AG08395 (cell line): ENCODE results near the gene OR10A6.

Experiments used
- DNase-seq: peaks from one replicate; pipeline ENCODE4 v3.0.0; 2012; ENCODE audit warnings: mixed read lengths, low spot score

OR10A6 gene

DNA sequence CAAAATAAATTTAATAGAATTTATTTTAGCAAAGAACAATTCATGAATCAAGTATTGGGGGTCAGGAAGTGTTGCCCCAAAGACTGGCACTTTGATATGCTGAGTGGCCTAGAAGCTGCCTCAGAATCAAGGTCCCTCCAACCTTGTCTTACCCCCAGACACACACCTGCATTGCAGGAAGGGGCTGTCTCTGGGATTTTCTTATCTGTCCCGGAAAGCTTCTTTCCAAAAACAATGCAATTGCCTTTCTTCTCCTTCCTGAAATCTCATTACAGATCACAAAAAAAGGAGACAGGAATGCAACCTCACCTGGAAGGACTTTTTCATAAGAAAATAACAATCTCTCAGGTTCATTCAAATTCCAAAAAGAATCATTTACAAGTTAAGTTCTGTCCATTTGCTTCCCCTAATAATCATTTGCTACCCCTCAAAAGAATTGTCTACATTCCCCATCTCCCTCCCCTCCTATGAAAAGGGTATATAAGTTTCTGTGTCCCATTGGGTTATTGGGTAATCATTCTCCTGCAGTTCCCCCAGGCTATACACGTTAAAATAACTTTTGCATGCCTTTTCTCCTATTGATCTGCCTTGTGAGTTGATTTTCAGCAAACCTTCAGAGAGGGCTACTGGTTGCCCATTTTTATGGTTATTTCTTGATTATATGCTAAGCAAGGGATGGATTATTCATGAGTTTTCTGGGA lies 21.3 kb downstream of the OR10A6 start:
- no peak for DNase-seq

DNA sequence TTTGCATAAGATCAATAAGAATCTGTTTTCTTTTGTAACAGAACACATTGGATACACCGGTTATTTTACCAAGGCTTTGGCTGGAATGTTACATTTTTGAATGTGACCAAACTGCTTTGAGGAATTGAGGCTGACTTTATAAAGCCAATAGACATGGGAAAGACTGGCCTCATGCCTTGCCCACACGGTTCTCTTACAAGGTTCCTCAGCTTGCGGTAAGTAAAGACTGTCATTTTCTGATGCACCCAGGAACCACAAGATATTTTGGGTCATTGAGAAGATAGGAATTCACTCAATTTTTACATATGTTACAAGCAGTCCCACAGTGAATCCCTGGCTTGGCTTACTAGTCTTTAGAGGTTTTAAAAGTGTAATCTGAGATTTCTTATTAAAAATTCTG lies 23.9 kb downstream of the OR10A6 start:
- DNase-seq, result no peak

- DNase-seq, result no peak
Measured at GRCh38 chr11:7906481-7906880, 24.6 kb downstream of the OR10A6 start.

DNA sequence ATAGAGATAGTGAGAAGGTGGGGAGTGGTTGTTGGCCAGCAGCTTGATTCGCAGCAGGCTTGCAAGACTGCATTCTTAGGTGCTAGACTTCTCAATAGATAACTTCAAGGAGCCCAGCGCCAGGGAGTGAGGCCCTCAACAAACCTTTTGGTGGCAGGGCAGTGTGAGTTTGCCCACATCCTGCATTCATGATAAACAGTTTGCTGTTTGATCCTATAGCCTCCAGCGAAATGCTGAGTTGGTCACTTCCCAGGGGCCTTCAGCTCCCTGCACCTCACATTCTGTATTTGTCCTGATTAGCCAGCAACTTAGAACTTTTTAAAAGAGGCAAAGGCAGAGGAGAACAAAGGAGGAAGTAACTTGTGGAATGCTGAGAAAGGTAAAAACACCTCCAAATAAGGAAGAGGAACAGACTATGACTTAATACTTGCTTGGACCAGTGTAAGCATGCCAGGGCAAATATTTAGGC lies 25.1 kb downstream of the OR10A6 start:
- no peak for DNase-seq

GRCh38 chr11:7905549-7905948 lies 25.5 kb downstream of the OR10A6 start:
- DNase-seq, result no peak

GRCh38 chr11:7904917-7905316 lies 26.2 kb downstream of the OR10A6 start:
- DNase-seq, result peak; percentile 38

- DNase-seq, result no peak
Measured at GRCh38 chr11:7903940-7904339, 27.1 kb downstream of the OR10A6 start.

DNA sequence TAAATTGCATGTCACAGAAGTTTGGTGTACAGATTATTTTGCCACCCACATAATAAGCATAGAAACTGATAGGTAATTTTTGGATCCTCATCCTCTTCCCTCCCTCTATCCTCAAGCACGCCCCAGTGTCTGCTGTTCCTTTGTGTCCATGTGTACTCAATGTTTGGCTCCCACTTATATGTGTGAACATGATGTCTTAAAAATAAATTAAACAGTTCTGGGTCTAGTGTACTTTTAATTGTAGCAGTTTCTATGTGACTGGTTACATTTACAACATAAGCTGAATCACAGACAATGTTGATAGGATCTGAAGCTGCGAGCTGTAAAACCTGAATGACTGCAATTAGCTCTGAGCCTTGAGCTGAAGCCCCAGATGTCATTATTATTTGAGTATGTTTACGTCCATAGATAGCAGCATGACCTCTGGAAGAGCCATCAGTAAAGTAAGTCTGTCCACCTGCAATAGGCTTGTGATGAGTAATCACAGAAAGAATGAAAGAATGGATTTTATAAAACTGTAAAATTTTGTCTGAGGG lies 29.7 kb downstream of the OR10A6 start:
- DNase-seq, result no peak

GRCh38 chr11:7900686-7901085 lies 30.4 kb downstream of the OR10A6 start:
- no peak for DNase-seq

DNA sequence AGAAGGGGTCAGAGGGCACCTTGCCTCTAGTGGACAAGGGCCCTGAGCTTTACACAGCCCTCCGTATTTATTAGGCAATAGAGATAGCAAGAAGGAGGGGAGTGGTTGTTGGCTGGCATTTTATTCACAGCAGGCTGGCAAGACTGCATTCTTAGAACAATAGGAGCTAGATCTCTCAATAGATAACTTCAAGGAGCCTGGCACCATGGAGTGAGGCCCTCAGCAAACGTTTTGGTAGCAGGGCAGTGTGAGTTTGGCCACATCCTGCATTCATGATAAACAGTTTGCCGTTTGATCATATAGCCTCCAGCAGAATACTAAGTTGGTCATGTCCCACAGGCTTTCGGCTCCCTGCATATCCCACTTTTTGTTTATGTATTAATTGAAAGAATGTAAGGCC lies 31.6 kb downstream of the OR10A6 start:
- DNase-seq, result no peak

GRCh38 chr11:7898666-7899283 lies 32.3 kb downstream of the OR10A6 start:
- no peak for DNase-seq

GRCh38 chr11:7896009-7896785 lies 34.9 kb downstream of the OR10A6 start:
- DNase-seq, result no peak

DNA sequence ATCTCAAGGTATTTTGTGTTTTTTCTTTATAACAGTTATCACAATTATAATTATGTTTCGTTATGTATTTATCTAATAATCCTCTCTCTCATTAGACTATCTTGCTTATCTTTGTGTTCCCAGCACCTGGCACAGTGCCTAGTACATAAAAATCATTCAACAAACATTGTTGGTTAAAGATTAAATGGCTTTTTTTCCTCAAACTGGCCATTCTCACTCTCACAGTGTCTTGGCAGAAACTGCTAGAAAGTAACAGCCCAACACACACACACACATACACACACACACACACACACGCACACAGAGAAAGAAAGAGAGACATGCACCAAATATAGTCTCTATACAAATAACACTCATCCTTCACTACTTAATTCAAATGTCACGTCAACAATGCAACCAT lies 36.8 kb downstream of the OR10A6 start:
- no peak for DNase-seq

DNA sequence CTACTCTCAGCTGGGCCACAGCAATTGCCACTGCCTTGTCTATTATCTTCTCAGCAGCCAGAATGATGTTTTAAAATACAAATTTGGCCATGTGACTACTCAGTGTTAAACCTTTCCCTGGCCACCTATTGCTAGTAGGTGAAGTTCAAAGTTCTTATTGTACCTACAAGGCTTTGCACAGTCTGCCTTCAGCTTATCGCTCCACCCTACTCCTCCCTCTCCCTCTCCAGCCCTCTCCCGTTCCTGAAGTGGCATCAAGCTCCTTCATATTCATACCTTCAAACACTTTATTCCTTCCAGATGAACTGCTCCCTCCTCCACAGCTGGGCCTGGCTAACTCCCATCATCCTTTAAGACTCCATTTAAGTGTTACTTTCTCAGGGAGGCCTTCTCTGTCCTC lies 37.3 kb downstream of the OR10A6 start:
- no peak for DNase-seq

GRCh38 chr11:7892840-7893254 lies 38.2 kb downstream of the OR10A6 start:
- peak; percentile 75 for DNase-seq

DNA sequence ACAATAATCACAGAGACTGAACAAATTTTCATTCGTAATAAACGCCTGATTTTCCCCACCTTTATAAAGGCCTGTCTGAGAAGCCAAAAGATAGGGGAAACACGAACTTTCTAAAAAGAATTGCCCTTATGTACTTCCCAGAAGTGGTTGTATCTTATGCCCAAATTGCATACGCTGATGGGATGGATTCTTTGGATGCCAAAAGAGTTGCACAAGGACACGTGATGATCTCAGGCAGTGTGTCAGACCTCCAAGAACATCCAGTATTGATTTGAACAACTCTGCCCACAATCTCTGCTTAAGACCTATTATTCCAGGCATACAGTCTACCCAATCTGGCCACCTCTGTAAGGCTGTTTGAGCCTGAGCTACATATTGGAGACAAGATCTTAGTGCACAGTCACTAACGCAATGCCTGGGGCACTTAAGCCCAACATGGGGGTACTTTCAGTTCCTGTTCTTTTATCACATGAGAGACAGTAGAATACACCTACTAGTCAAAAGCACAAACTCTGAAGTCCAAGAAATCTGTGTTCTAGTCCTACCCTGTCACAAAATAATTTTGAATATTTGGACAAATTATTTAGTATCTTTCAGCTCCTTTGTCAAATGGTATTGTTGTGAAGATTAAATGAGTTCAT lies 38.9 kb downstream of the OR10A6 start:
- peak; percentile 69 for DNase-seq

- no peak for DNase-seq
Measured at GRCh38 chr11:7890417-7891172, 40.5 kb downstream of the OR10A6 start.

- no peak for DNase-seq
Measured at GRCh38 chr11:7889985-7890384, 41.1 kb downstream of the OR10A6 start.

DNA sequence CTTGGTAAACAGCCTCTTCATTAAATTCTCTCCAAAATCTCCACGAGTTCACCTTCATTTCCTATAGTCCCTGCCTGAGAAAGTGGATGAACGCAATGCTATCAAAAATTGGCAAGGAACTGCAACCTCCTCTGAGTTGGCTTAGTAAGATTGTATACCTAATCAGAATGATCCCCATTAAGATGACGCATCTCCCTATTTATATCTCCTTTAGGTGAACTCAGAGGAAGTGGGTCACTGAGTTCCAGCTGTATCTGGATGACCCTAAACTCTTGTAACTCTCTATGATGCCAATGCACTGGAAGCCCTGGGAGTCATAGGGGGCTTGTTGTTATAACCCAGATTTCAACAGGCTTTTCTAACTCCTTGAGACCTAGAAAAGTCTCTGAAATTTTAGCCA lies 48.2 kb downstream of the OR10A6 start:
- DNase-seq, result no peak
